HG02588 (cell line): ENCODE data around the gene WDR1.

Experiments used
- ATAC-seq: cut with Tn5 transposase; IDR thresholded peaks from one replicate; pipeline ENCODE4 v1.9.1; 2021; ENCODE audit warnings: mild to moderate bottlenecking, moderate library complexity; ENCODE audit not compliant: unreplicated experiment

Gene WDR1

DNA sequence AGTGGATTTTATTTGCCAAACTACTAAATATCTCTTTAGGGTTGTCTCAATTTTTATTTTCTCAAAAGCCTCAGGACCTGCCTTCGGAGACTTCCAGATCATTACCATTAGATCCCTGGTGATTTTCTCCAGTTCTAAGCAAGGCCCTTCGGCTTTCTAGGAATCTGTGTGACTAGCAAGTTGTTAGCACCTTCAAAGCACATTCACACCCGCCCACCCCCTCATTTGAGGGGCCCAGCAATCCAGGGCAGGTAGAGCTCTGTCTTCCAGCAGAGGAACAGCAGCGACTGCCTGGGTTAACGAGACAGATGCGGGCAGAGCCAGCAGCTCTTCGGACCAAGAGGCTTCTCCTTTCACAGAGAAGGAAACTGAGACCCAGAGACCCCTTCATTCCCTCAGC lies 2.0 kb downstream of the WDR1 start:
- ATAC-seq: no peak

DNA sequence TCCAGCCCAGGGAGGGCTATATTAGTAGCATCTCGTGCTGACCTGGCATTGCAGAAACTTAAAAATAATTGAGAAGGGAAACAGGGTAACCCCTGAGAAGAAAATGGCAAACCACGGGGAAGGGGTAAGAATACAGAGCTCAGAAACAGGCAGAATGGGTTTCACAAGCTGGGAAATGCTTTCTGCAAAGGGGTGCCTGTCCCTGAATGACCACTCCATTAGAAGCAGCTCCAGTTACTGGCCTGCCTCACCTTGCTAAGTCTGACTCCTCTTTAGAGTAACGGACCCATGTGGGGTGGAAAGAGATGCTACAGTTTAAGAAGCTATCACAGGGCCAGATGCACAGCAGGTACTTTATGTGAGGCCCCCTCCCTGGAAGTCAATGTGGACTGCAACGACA lies 2.5 kb downstream of the WDR1 start:
- no peak for ATAC-seq

DNA sequence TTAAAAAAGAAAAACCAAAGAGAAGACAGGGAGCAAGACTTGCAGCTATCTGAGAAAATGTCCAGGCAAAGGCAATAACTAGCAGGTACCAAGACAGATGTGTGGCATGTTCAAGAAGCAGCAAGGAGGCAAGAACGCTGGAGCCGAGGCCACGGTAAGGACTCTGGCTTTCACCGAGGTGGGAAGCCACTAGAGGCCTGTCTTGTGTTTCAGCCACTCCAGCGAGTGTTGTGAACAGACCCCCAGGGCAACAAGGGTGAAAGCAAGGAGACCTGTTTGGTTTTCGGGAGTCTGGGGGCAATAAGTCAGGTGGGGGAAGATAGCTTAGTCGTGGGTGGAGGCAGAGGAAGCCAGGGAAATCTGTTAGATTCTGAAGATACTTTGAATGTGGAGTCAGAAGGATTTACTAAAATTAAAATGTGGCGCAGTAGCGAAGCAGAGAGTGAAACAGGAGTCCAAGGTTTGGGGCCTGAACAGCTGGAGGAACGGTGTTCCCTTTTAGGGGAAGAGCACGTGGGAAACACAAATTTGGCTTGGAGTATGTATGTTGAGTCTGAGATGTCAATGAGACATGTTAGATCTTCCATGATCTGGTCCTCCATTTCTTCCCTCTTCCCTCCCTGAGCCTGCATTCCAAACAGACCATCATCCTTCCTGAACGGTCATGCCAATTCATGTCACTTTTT lies 3.1 kb downstream of the WDR1 start:
- no peak for ATAC-seq

DNA sequence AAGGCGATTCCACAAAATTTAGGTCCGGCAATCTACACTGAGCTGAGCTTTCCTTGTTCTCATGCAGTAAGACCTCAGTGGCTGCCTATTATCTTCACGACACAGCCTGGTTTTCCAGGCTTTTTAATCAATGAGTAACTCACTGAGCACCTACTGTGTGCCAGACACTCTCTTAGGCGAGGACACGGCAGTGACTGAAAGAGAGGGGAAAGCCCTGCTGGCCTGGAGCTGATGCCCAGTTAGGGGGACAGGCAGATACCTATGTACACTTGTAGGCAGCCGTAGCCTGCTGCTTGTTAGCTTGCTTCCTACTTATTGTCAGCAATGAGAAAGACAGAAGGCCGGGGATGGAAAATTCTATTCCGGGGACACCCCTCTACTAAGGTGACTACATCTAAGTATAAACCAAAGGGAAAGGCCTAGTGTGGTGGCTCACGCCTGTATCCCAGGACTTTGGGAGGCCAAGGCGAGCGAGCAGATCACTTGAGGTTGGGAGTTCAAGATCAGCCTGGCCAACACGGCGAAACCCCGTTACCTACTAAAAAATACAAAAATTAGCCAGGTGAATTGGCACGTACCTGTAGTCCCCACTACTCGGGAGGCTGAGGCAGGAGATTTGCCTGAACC lies 3.8 kb downstream of the WDR1 start:
- no peak for ATAC-seq

DNA sequence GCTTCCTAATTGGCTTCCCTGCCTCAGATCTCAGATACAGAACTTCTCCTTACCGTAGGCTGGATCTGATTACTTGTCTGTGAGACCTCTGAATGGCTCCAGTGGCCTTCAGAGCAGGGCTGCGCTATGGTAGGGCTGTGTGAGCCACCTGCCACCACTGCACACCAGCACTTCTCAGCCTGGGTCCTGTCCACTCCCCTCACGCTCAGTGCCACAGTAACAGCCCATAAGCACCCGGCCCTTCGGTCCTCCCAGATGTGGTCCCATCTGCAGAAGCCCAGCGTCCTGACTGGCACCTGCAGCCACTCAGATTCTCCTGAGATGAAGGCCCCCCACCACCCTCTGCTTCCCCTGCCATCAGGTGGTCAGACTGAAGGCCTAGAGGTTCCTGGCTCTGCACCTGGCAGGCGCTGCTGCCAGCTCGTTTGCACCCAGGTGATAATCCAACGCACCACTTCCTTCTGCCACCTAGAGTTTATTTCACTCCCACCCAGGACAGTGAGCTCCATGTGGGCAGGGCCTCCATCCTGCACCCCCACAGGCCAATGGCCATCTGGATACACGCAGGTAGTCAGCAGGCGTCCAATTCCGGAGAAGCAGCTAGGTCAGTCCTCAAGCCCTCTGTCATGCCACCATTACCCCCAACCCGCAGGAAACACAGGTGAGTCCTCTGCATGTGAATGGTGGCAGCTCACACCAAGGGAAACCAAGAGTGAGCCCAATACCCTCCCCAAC lies 5.4 kb downstream of the WDR1 start:
- ATAC-seq: no peak

DNA sequence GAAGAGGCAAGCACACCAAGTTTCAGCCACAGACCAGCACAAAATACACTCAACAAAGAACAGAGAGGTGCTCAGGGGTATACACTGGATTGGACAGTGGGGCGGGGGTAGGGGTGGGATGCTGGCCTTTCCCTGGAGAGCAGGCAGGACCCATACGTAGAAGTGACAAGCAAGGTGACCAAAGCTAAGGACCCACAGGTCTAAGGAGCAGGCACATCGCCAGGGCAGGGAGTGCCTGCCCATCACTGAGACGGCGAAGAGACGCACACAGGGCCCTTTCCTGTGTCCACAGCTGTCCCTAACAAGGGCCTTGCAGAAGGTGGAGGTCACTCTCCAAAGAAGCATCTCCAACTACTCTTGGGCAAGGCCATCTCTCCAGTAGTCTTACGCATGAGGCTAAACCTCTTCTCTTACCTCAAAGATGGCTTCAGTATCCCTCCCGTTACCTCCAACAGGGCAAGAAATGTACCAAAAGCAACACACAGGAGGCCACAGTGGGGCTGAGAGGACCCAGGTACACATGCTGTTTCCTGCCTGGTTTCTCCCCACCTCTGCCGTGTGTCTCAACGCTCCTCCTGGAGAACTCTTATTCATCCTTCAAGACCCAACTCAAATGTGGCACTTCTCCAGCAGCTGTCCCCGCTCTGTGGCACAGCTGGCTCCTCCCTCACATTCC lies 6.5 kb downstream of the WDR1 start:
- ATAC-seq: no peak

DNA sequence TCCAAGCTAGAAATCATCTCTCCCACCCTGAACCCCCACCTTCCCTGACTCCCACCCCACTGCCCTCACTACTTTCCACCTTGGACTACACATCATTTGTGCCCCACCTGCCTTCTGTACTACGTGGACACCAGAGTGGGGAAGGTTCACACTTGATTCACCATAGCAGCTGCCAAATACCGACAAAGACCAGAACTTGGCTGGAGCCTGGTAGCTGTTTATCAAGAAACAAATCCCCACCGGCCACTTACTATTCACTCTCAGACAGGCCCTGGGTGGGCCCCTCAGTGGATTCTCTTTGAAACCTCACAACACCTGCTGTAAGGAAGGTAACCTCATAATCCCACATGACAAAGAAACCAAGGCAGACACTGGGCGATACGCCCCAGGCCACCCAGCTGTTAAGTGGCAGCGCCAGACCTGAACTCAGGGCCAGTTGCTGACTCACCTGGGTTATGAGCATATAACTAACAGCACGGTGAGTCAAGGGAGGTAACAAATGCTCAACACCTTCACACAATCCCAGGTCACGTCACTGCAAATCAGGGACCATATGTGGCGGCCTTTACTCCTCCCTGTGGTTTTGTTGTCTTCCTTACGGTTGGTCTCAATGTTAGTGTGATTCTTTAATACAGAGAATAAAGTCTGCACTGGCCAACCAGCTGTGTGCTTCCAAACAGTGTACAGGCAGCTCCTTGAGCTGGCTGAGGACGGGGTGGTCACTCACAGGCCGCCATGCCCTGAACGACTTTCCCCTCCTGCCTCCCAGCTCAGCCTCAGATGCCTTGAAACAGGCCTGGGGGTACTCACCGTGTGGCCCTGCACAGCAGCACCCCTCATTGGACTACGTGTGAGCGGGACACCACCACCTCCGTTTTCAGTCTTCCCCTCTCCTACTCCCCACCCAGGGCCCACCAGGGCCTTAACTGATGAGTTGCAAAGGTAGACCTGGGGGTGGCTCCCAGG lies 7.5 kb downstream of the WDR1 start:
- no peak for ATAC-seq

DNA sequence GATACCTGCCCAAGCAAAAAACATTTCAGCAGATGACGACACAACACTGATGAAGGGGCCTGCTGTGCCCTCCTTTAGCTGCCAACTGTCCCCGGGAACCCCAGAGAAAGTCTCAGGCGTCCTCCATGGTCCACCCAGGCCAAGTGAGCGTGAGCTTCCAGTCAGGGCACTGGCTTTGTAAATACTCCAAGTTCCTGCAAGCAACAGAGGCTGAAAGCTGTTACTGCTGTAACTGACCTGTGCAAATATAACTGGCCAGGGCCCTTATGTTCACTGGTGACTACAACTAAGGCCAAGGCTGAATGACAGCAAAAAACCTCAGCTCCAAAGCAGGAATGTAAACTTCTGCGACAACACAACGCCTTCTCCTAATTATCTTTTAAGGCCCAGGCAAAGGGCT lies 8.2 kb downstream of the WDR1 start:
- ATAC-seq: no peak

DNA sequence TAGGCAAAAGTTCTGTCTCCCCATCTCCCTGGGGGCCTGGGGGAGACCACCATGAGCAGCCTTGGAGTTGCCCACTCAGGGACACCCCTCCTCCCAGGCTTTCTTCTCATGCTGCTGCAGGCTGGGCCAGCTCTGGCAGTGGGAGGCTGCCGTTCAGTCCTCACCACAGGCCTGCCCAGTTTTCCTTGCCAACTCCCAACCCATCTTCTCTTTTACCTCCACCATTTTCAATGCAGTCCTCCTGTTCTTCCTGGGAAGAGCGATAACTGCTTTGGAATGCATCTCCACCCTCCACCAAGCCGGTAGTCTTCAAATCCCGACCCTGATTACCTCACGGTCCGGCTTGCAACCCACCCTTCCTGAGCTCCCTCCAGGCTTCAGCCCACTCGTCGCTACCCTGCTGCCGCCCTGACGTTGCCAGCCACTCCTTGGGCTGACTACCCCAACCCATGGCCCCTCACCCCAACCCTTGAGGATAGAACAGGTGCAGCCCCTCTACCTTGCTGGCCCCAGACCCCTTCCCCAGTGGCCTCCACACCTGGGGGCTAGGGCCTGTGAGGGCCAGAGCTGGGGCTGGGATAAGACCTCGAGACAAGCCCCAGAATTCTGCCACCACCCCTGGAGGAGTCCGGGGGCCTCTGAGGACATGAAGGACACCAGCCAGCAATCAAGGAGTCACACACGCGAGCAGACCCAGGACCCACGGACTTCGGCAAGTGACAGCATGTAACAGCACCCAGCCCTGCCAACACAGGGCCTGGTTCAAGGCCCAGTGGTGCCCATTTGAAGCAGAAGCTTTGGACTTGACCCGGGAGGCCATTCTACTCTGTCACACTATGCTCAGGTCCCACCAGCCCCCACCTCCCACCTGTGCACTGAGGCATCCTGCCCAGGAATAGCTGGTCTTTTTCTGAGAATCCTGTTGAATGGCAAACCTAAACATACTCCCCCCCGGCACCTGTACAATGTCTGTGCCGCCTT lies 9.2 kb downstream of the WDR1 start:
- ATAC-seq: no peak

DNA sequence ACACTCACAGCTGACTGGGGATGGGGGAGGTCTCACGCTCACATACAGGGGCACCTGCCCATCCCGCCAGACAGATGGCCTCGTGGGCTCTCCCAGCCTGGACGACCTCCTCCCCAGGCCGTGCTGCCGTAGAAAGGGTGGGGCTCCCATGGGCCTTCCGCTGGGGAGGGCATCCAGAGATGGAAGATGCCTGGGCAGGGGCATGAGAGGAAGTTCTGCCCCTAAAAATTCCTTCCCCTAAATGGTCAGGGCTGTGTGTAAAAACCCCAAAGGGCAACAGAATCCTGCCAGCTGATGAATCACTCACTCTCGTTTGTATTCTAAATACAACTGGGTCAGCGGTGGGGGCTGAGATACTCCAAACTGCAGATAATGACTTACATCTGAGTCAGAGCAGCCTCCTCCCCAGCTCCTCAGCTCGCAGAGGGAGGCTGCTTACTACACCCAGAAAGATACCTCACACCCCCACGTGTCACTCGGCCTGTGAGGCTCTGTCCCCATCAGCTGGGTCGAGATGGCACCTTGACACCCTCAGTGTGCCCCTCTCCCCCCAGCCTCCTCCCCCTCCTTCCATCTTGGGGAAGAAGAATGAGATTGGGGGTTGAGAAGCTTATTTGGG lies 10.1 kb downstream of the WDR1 start:
- no peak for ATAC-seq

DNA sequence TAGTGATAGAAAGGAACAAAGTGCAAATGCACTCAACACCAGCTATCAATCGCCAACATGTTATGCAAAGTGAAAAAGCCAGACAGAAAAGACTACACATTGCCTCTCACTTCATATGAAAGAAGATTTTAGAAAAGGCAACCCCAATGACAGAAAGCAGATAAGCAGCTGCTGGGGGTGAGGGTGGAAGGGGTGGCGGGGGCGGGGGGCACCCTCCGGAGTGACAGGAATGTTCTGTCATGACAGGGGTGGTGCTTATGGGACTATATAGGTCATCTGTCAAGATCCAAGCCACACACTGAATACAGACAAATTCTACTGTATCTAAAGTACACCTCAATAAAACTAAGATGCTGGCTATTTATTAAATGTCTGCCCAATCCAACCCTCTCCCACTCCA lies 10.7 kb downstream of the WDR1 start:
- no peak for ATAC-seq

DNA sequence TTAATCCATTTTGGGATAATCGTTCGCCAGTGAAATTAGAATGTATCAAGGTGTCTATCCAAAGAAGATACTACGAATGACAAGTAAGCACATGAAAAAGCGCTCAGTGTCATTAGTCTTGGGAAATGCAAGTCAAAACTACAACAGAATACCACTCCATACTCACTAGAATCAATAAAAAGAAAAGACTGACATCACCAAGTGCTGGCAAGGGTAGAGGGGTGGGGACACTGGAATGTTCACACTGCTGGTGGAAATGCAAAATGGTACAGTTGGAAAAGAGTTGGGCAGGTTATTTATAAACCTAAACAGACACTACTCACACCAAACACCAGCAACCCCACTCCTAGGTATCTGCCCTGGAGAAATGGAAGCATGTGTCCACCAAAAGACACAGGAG lies 11.2 kb downstream of the WDR1 start:
- ATAC-seq: no peak

DNA sequence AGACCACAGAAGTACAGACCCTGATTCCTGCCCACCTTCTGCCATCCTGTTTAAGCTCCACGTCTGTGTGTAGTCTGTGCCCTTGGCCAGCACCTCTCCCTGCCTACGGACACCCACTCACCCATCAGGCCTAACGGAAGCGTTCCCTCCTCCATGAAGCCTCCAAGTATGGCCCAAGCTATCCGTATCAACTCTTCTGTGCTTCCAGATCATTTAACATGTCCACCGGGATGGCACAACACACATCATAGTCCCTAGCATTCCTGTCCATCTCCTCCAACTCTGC lies 11.7 kb downstream of the WDR1 start:
- no peak for ATAC-seq

DNA sequence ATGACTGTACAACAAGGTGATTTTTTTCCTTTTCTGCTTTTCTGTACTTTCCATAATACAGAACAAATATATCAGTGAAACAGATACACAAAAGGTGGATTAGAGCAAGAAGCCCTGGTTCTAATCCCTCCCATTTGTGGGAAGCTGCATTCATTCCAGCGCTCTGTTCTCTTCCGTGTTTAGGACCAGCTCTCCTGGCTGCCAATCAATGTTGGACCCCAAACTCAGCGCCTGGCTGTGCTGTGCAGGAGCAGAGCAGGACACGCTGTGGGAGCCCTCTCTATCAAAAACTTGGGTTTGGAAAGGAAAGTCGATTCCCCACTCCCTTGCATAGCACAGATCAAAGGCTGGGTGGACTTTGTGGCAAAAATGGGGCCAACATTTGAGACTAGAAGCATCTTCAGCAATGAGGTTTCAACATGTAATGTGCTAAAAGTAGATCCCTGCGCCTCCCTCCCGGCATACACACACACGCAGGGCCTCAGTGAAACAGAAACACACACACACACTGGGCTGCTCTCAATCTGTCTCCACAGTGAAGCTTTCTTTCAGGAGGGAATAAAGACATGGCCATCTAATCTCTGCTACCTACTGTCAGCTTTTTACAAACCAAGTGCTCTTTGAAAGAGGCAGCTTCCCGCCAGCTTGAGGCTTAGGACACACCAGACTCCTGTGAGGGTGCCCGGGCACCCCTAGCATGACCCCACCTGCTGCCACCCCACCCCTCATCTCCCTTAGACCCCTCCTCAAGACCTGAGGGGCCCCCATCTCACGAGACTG lies 12.2 kb downstream of the WDR1 start:
- ATAC-seq: no peak

DNA sequence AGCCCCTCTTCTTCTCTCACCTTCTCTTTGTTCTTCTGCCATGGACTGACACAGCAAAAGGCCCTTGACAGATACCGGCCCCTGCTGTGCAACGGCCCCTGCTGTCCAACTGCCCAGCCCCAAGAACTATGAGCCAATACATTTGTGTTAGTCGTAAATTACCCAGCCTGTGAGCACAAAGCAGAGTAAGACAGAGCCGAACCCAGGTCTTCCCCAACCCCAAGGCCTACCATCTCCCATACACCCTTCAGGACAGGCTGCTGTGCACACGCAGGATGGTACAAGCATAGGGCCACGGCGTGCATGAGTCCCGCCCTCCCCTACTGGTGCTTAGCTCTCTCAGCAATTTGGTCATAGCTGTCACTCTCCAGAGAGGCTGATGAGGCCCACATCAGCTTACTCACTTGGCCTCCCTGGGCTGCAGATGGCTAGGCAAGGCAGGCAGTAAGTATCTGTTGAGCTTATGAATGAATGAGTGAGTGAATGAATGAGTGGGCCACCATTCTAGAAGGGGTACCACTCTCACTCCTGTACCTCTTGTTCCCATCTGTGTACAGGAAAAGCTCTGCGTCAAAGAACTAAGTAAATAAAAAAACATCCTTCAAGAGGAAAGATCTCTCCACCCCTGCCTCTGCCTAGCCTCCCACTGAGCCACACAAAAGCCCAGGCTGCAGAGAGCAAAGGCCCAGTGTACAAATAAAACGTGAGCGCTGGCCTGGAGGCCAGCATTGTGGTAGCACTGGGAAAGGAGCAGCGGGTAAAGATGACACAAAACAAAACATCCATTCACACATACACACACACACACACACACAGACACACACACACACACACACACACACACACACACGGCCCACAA lies 13.9 kb downstream of the WDR1 start:
- ATAC-seq: no peak

DNA sequence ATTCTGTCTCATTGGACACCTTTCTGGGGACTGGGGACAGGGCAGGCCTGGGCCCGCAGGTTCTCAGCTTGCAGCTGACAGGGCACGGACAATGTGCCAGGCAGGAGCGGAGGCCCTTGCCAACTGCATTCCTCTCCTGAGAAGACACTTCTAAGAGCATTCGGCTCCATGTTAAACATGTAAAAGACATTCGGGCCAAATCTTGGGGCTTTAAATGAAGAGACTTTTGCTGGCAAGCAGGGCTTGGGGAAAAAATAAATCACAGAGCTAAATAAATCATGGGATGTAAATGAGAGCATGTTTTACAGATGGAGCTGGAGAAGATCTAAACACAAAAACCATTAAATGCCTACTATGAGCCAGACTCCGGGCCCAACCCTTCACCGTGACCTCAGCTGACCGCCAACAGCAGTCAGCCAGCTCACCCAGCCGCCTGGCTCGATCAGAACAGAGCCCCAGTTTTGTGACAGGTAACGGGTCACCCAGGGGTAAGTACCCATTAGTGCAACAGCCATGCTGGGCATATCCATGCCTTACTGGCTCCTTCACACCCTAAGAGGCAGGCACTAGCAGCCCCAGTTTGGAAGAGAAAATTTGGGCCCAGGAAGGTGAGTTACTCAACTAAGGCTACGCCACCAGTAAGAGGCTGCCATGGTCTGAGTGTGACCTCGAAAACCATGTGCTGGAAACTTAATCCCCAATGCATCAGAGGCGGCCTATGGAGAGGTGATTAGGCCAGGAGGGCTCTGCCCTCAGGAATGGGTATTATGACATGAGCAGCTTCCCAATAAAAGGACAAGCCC lies 14.7 kb downstream of the WDR1 start:
- ATAC-seq: no peak

DNA sequence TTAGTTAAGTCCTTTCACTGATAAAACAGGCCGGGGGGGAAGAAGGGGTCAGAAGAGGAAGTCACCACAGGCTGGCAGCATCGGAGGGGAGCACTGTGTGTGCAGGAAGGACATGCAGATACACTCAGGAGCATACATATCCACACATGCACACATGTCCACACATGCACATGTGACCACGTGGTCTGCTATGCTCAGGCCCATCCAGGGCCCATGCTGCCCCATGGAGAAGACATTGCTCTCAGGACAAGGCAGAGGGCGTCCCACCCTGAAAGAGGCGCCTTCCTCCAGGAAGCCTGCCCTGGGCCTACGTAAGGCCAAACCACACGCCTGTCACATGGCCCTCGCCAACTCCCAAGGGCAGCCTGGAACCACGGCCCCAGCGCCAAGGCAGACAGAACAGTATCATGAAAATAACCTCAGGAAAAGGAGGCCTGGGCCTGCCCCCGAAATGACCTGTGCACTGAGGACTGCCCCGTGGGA lies 15.8 kb downstream of the WDR1 start:
- ATAC-seq: no peak
